ENCODE data around the gene ZFAND3. TPM values are rescaled to one million over a fixed set of nuclear protein-coding genes. Genes with fewer than 3 reads are reported as not detected.

Gene ZFAND3
- total and polyA plus RNA-seq, 10 donors = 9.3 to 63.7 (median 49.9) TPM

DNA sequence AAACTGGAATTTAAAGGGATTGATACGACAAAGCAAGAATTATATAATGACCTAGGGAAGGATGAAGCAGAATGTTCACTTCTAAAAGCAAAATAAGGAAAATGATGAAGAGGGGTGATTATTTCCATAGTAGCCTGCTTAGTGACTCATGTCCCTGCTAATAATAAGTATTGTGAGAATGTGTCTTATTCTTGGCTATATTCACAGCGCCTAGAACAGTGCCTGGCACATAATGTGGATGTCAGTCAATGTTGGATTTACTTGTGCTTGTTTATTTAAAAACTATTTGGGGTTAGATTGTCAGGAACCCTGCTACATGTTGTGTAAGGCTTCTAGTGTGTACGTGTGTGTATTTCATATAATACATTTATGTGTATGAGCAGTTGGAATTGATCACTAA is 85.1 kb downstream of the ZFAND3 start:
- Histone ChIP-seq H3K36me3 (no peaks in the 10 kb centered on the region), H3K9me3 (no peaks in the 10 kb centered on the region), H3K27me3 (replicated peaks in 1 of 7) (no peaks in the 10 kb centered on the region), H3K4me1 (peaks cover 0 to 76% (median 13%) of the 10 kb centered on the region in 6 donors), H3K4me3 (no peak overlapping the region), H3K27ac (no peak overlapping the region)
- DNase-seq = no peak
- TF ChIP-seq POLR2AphosphoS5 (IDR thresholded peaks at IDR 0.05) = no peak
- TF ChIP-seq POLR2A (IDR thresholded peaks at IDR 0.05) = no peak
- TF ChIP-seq, protein P1, sequence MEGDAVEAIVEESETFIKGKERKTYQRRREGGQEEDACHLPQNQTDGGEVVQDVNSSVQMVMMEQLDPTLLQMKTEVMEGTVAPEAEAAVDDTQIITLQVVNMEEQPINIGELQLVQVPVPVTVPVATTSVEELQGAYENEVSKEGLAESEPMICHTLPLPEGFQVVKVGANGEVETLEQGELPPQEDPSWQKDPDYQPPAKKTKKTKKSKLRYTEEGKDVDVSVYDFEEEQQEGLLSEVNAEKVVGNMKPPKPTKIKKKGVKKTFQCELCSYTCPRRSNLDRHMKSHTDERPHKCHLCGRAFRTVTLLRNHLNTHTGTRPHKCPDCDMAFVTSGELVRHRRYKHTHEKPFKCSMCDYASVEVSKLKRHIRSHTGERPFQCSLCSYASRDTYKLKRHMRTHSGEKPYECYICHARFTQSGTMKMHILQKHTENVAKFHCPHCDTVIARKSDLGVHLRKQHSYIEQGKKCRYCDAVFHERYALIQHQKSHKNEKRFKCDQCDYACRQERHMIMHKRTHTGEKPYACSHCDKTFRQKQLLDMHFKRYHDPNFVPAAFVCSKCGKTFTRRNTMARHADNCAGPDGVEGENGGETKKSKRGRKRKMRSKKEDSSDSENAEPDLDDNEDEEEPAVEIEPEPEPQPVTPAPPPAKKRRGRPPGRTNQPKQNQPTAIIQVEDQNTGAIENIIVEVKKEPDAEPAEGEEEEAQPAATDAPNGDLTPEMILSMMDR (IDR thresholded peaks at IDR 0.05 in 8 of 11, conservative IDR thresholded peaks at IDR 0.05 in 3 of 11) = no peak
- intact Hi-C loops (cut with DNase I; ENCODE audit: low total_unique reads) = no loop called here
- 94 to 99% (median 98%) methylated on average over 3 of the region's 3 CpGs for WGBS, 5 donors

DNA sequence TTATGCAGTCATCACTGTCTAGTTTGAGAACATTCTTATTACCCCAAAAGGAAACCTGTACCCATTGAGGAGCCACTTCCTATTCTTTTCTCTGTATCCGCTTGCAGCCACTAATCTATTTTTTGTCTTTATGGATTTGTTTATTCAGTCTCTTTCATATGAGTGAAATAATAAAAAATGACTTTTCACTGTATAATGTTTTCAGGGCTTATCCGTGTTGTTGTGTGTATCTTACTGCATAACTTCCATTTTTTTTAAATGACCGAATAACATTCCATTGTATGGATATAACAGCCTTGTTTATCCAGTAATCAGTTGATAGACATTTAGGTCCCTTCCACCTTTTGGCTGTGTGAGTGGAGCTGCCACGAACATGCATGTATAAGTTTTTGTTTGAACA is 86.6 kb downstream of the ZFAND3 start:
- WGBS, 5 donors = 82 to 93% (median 90%) methylated on average over 4 of the region's 4 CpGs
- H3K27me3 ChIP-seq (replicated peaks in 1 of 7) = no peaks in the 10 kb centered on the region
- no peak for DNase-seq
- no peaks in the 10 kb centered on the region for H3K36me3 ChIP-seq
- TF ChIP-seq, protein P1 (IDR thresholded peaks at IDR 0.05 in 8 of 11, conservative IDR thresholded peaks at IDR 0.05 in 3 of 11) = no peak
- no peak for TF ChIP-seq POLR2AphosphoS5 (IDR thresholded peaks at IDR 0.05)
- H3K4me1 ChIP-seq = peaks cover 3 to 84% (median 19%) of the 10 kb centered on the region in 6 donors
- no peak overlapping the region for H3K4me3 ChIP-seq
- intact Hi-C loops (cut with DNase I; ENCODE audit: low total_unique reads) = no loop called here
- no peaks in the 10 kb centered on the region for H3K9me3 ChIP-seq
- H3K27ac ChIP-seq = no peak overlapping the region

DNA sequence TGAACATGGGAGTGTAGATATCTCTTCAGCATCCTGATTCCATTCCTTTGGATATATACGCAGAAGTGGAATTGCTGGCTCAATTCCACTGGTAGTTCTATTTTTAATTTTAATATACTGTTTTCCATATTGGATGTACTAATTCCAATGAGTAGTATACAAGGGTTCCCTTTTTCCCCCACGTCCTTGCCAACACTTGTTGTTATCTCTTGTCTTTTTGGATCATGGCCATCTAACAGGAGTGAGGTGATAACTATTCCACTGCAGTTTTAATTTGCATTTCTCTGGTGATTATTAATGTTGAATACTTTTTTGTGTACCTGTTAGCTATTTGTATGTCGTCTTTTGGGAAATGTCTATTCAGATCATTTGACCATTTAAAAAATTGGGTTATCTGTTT is 91.5 kb downstream of the ZFAND3 start:
- 91 to 96% (median 93%) methylated on average over 3 of the region's 3 CpGs for WGBS, 5 donors
- Histone ChIP-seq H3K36me3 (peaks cover 0 to 7% (median 0%) of the 10 kb centered on the region in 6 donors), H3K27ac (no peak overlapping the region), H3K4me1 (peaks cover 3 to 83% (median 18%) of the 10 kb centered on the region in 6 donors), H3K4me3 (no peak overlapping the region), H3K9me3 (no peaks in the 10 kb centered on the region), H3K27me3 (replicated peaks in 1 of 7) (no peaks in the 10 kb centered on the region)
- intact Hi-C loops (cut with DNase I; ENCODE audit: low total_unique reads) = no loop called here
- DNase-seq = no peak
- no peak for TF ChIP-seq POLR2A (IDR thresholded peaks at IDR 0.05)
- TF ChIP-seq, protein P1 (IDR thresholded peaks at IDR 0.05 in 8 of 11, conservative IDR thresholded peaks at IDR 0.05 in 3 of 11) = no peak
- no peak for TF ChIP-seq POLR2AphosphoS5 (IDR thresholded peaks at IDR 0.05)

DNA sequence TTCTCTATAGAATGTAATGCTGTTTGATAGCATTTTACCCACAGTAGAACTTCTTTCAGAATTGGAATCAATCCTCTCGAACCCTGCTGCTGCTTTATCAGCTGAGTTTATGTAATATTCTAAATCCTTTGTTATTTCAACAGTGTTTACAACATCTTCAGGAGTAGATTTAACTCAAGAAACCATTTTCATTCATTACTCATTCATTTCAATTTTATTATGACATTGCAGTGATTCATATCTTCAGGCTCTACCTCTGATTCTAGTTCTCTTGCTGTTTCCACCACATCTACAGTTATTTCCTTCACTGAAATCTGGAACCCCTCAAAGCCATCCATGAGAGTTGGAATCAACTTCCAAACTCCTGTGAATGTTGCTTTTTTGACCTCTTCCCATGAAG is 93.7 kb downstream of the ZFAND3 start:
- intact Hi-C loops (cut with DNase I; ENCODE audit: low total_unique reads) = no loop called here
- TF ChIP-seq POLR2A (IDR thresholded peaks at IDR 0.05) (no peak), POLR2AphosphoS5 (IDR thresholded peaks at IDR 0.05) (no peak)
- TF ChIP-seq, protein P1 (IDR thresholded peaks at IDR 0.05 in 8 of 11, conservative IDR thresholded peaks at IDR 0.05 in 3 of 11) = no peak
- WGBS, 5 donors = 87 to 98% (median 95%) methylated on average over 1 of the region's 1 CpG

More for the DNA sequence above, 93.7 kb downstream of the ZFAND3 start:
- H3K36me3 ChIP-seq = peaks cover 0 to 17% (median 0%) of the 10 kb centered on the region in 6 donors
- no peak for DNase-seq
- H3K4me3 ChIP-seq = no peak overlapping the region
- peaks cover 3 to 80% (median 21%) of the 10 kb centered on the region in 6 donors for H3K4me1 ChIP-seq
- H3K27ac ChIP-seq = no peak overlapping the region
- H3K9me3 ChIP-seq = no peaks in the 10 kb centered on the region
- H3K27me3 ChIP-seq (replicated peaks in 1 of 7) = no peaks in the 10 kb centered on the region

Data from spleen (tissue), 11 donors.